Lower leg skin (tissue), 4 donors: ENCODE data around the gene PLEKHA3. TPM values are rescaled to one million over a fixed set of nuclear protein-coding genes. Genes with fewer than 3 reads are reported as not detected.
"Not testable (repeated sequence)": the region's sequence is repeated elsewhere in the genome, so short reads cannot be mapped to it uniquely, and the experiment has no call there.

Experiments
- DNase-seq, 2 donors: peaks; one replicate each; pipeline ENCODE4 v3.0.0-alpha.2; 2019; ENCODE audit warnings: low spot score in 2 of 2
- H3K4me3 ChIP-seq: fragments of 200-600 bp; sonication (generic); 2 replicates; pipeline ENCODE4 v1.5.1; 2017; ENCODE audit warnings: mild to moderate bottlenecking, low read depth; ENCODE audit not compliant: poor library complexity, severe bottlenecking
- POLR2A ChIP-seq, 2 donors: fragments of 450-650 bp; IDR thresholded peaks; one replicate each; pipeline ENCODE4 v1.6.1; 2016 to 2017; ENCODE audit warnings: antibody characterized with exemption in 2 of 2, mild to moderate bottlenecking in 1 of 2, moderate library complexity in 1 of 2
- WGBS, 2 donors: methylation state at CpG; one replicate each; pipeline ENCODE4 v1.1.5; 2018; 5-methylcytosine and 5-hydroxymethylcytosine counted together
- intact Hi-C: fragments of 100-400 bp; cut with DNase I; formaldehyde crosslinking; loops from one replicate; pipeline ENCODE4 v1.15.0; 2023; ENCODE audit warnings: low total_unique reads
- total RNA-seq, 4 donors: library from RNA; depleted of rRNA; stranded (reverse); fragments of >200 nt; gene quantifications; one replicate each; pipeline ENCODE4 v1.1.0, GENCODE V29; 2016
- TF ChIP-seq, protein P1 (sequence below), 3 donors: fragments of 450-650 bp; IDR thresholded peaks; one replicate each; pipeline ENCODE4 v1.5.1; 2016; ENCODE audit warnings: antibody characterized with exemption in 3 of 3, mild to moderate bottlenecking in 3 of 3, moderate library complexity in 2 of 3

Gene PLEKHA3
- total RNA-seq, 4 donors from 2014 or later = 2.7 to 7.6 (median 4.2) TPM

DNA sequence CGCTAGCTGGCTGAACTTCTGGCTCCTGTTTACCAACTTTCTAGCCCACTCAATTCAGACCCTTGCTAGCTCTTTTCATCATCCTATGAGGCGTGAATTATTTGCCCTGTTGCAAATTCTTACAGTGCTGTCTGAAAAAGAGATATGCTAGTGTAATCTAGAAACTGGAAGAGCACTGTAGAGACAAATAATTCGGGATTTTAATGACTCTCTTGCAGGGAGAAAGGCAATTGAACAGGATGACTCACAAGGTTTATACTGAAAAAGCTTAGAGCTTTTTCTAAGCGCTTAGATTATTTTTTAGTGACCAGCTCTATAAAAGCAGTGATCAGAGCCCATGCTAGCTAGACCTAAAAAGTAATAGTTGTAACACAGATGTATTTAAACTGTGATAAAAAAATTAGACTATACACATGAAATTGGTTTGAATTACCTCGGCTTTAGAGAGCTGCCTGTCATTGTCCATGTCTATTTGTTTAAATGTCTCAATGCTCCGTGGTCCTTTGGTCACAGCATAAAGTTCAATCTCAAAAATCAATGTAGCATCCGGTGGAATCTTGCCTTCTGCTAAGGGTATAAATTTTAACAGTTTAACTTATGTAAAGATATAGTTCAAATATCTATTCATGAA is 10.9 kb upstream of the PLEKHA3 start:
- TF ChIP-seq, protein P1, sequence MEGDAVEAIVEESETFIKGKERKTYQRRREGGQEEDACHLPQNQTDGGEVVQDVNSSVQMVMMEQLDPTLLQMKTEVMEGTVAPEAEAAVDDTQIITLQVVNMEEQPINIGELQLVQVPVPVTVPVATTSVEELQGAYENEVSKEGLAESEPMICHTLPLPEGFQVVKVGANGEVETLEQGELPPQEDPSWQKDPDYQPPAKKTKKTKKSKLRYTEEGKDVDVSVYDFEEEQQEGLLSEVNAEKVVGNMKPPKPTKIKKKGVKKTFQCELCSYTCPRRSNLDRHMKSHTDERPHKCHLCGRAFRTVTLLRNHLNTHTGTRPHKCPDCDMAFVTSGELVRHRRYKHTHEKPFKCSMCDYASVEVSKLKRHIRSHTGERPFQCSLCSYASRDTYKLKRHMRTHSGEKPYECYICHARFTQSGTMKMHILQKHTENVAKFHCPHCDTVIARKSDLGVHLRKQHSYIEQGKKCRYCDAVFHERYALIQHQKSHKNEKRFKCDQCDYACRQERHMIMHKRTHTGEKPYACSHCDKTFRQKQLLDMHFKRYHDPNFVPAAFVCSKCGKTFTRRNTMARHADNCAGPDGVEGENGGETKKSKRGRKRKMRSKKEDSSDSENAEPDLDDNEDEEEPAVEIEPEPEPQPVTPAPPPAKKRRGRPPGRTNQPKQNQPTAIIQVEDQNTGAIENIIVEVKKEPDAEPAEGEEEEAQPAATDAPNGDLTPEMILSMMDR (IDR thresholded peaks at IDR 0.05) = no peak
- TF ChIP-seq POLR2A (IDR thresholded peaks at IDR 0.05) = no peak
- no peak for DNase-seq
- WGBS, 2 donors = 90 to 93% methylated on average over 7 of the region's 7 CpGs
- intact Hi-C loops = no loop called here
- H3K4me3 ChIP-seq = no peak overlapping the region

DNA sequence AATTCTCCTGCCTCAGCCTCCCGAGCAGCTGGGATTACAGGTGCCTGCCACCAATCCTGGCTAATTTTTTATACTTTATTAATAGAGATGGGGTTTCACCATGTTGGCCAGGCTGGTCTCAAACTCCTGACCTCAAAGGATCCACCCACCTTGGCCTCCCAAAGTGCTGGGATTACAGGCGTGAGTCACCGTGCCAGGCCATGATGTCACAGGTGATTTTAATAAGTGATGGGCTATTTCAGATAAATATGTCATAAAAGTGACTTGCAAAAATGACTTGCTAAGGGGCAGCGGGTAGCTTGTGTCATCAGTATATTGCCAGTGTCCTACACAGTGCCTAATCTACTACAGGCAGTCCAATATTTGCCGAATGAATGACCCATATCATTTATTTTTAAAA is 8.9 kb upstream of the PLEKHA3 start:
- 95 to 97% methylated on average over 5 of the region's 5 CpGs for WGBS, 2 donors
- H3K4me3 ChIP-seq, DNase-seq, intact Hi-C loops: not testable (repeated sequence)

DNA sequence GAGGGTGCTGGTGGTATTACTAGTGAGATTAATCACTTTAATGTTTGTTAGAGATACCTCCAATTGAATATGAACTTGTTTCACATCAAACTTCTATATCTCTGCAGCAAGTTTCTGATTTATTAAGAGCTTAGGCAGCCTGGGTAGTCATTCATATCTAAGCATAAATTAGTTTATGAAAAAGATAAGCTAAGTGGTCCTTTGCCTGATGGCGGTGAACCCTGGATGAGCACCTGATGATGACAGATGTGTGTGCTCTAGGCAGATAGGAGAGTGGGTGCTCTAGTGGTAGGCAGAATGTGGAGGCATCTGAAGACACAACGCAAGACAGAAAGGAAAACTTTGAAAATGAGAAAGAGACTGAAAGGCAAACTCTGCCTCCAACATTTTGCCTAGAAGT is 6.9 kb upstream of the PLEKHA3 start:
- DNase-seq = no peak
- WGBS, 2 donors = 96 to 97% methylated on average over 2 of the region's 2 CpGs
- TF ChIP-seq, protein P1 (IDR thresholded peaks at IDR 0.05) = no peak
- no peak for TF ChIP-seq POLR2A (IDR thresholded peaks at IDR 0.05)
- H3K4me3 ChIP-seq = no peak overlapping the region
- intact Hi-C loops = no loop called here

DNA sequence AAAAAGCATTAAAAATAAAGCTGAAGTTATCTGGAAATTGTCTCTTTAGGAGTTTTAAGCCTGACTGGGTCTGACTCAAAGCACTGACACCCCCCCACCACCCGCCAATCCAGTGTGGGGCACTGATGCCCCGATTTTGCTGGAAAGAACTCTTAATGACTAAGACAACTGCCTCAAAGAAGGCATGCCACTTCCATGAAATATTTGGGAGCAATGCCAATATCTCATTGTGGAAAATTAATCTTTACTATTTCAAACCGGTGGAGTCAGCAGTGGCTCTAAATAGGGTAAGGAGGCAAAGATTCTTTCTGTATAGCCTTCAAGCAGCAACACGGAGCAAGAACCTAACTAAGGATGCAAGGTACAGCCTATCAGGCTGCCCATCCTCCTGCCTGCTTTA is 6.3 kb upstream of the PLEKHA3 start:
- H3K4me3 ChIP-seq = no peak overlapping the region
- intact Hi-C loops = no loop called here
- WGBS, 2 donors = 37 to 42% methylated on average over 4 of the region's 4 CpGs
- TF ChIP-seq, protein P1 (IDR thresholded peaks at IDR 0.05) = no peak
- no peak for TF ChIP-seq POLR2A (IDR thresholded peaks at IDR 0.05)
- no peak for DNase-seq

DNA sequence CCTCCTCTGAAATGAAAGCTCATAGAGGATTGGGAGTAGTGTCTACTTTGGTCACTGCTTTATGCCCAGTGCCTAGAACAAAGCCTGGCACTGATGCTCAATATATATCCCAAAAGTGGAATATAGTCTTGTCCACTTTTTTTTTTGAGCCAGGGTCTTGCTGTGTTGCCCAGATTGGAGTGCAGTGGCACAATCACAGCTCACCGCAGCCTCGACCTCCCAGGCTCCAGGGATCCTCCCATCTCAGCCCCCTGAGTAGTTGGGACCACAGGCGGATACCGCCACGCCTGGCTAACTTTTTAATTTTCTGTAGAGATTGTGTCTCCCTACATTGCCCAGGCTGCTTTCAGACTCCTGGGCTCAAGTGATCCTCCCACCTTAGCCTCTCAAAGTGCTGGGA is 5.7 kb upstream of the PLEKHA3 start:
- no peak for TF ChIP-seq POLR2A (IDR thresholded peaks at IDR 0.05)
- TF ChIP-seq, protein P1 (IDR thresholded peaks at IDR 0.05) = no peak
- H3K4me3 ChIP-seq = no peak overlapping the region
- intact Hi-C loops = no loop called here
- WGBS, 2 donors = 98 to 99% methylated on average over 5 of the region's 5 CpGs
- DNase-seq = no peak

DNA sequence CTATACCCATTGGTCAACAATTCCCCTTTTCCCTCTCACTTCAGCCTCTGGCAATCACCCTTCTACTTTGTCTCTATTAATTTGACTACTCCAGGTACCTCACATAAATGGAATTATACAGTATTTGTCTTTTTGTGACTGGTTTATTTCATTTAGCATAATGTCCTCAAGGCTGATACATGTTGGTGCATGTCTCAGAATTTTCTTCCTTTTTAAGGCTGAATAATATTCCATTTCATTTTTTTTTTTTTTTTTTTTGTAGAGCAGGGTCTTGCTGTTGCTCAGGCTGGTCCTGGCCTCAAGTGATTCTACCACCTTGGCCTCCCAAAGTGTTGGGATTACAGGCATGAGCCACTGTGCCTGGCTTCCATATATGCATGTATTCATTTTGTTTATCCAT is 3.8 kb upstream of the PLEKHA3 start:
- TF ChIP-seq, protein P1 (IDR thresholded peaks at IDR 0.05) = no peak
- TF ChIP-seq POLR2A (IDR thresholded peaks at IDR 0.05) = no peak
- intact Hi-C loops = no loop called here
- no peak overlapping the region for H3K4me3 ChIP-seq
- DNase-seq = no peak
